Hematopoietic multipotent progenitor cell treated with erythropoietin and hydrocortisone succinate and interleukin-3 and kit ligand, for 8 days (in vitro differentiated cells): ENCODE data around the gene NFATC2.

Source experiments
- DNase-seq: peaks from one replicate; pipeline ENCODE4 v3.0.0-alpha.2; 2015

NFATC2 gene

GRCh38 chr20:51512645-51513044, 29.9 kb downstream of the NFATC2 start:
- peak; percentile 42 for DNase-seq

- no peak for DNase-seq
These were observed 30.5 kb downstream of the NFATC2 start for GRCh38 chr20:51511861-51512619.

GRCh38 chr20:51510936-51511605, 31.4 kb downstream of the NFATC2 start:
- DNase-seq = no peak

- no peak for DNase-seq
These were observed 32.4 kb downstream of the NFATC2 start for GRCh38 chr20:51510169-51510568.

- no peak for DNase-seq
These were observed 33.3 kb downstream of the NFATC2 start for GRCh38 chr20:51509208-51509607.

GRCh38 chr20:51508780-51509179, 33.7 kb downstream of the NFATC2 start:
- DNase-seq = no peak

GRCh38 chr20:51508158-51508557, 34.4 kb downstream of the NFATC2 start:
- no peak for DNase-seq

GRCh38 chr20:51507216-51508036, 35.1 kb downstream of the NFATC2 start:
- no peak for DNase-seq

GRCh38 chr20:51506527-51507215, 35.8 kb downstream of the NFATC2 start:
- DNase-seq = no peak

- no peak for DNase-seq
These were observed 37.0 kb downstream of the NFATC2 start for GRCh38 chr20:51505566-51505965.

- no peak for DNase-seq
These were observed 39.1 kb downstream of the NFATC2 start for GRCh38 chr20:51503376-51503775.

- no peak for DNase-seq
These were observed 41.6 kb downstream of the NFATC2 start for GRCh38 chr20:51500936-51501335.

GRCh38 chr20:51500311-51500710, 42.2 kb downstream of the NFATC2 start:
- DNase-seq = peak; percentile 26

- no peak for DNase-seq
These were observed 43.6 kb downstream of the NFATC2 start for GRCh38 chr20:51498765-51499540.

GRCh38 chr20:51497542-51498467, 44.7 kb downstream of the NFATC2 start:
- no peak for DNase-seq

GRCh38 chr20:51496964-51497363, 45.6 kb downstream of the NFATC2 start:
- DNase-seq = no peak

- DNase-seq = no peak
These were observed 46.5 kb downstream of the NFATC2 start for GRCh38 chr20:51495921-51496545.

- no peak for DNase-seq
These were observed 47.2 kb downstream of the NFATC2 start for GRCh38 chr20:51495291-51495690.

- no peak for DNase-seq
These were observed 48.0 kb downstream of the NFATC2 start for GRCh38 chr20:51494241-51495110.
